Skin epidermis (tissue), 12 donors: ENCODE measurements around the gene ARMC2.

Experiments
- H3K27ac ChIP-seq, 21 experiments: fragments of 200-600 bp; sonication (generic) in 11 of 21; one replicate each; pipeline ENCODE4 v1.5.0; 2020; ENCODE audit warnings: mild to moderate bottlenecking in 3 of 21, inconsistent platforms in 2 of 21, moderate library complexity in 2 of 21
- H3K4me3 ChIP-seq, 7 experiments: fragments of 200-600 bp; sonication (generic) in 2 of 7; one replicate each; pipeline ENCODE4 v1.5.0; 2020; ENCODE audit warnings: inconsistent platforms in 2 of 7, mild to moderate bottlenecking in 2 of 7, moderate library complexity in 1 of 7

ARMC2 gene

DNA sequence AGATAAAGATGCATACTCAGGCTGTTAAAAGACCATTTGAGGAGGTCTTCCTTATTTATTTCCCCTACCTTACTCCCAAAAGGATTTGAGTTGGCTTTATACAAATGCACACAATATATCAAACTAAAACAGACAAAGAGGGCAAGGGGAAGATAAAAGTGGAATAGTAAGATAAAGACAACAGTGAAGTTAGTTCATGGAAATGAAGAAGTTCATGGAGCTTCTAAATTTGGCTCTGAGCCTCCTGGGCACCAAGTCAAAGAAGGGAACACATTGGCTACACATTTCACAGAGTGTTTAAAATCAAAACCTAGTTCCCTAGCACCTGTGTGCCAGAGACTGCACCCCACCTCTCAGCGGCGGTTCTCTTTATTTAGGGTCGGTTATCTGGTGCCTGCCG is 25.8 kb upstream of the ARMC2 start:
- H3K4me3 ChIP-seq, result no peak overlapping the region
- H3K27ac ChIP-seq, result no peak overlapping the region

DNA sequence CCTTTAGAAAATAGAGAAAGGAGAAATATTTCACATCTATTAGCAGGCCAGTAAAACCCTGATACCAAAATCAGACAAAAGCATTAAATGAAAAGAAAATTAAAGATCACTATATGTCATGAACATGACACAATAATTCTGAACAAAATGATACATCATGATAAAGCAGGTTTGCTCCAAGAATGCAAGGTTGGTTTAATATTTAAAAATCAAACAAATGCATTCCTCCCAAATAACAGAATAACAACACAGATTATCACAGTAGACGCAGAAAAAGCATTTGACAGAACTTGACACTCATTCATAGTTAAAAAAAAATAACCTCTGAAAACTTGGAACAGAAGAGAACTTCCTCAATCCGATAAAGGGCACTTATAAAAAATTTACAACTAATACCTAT is 22.9 kb upstream of the ARMC2 start:
- H3K4me3 ChIP-seq, result no peak overlapping the region
- no peak overlapping the region for H3K27ac ChIP-seq

DNA sequence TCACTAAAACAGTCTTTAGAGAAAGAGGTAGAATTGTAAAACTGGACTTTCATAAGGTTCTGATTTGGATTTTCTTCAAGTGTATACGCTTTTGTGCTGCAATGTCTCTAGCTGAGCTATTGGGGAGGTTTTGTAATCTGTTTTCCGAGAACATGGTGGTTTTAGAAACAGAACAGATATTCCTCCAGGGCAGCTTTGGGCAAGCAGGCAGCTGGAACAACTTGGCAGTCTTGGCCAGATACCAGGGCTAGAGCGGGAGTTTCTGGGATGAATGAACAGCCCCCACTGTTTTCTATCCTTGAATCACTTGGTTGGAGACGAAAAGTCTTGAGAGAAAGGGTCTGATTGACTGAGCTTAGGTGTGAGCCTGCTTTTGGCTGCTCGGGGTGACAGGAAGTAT is 17.1 kb upstream of the ARMC2 start:
- H3K27ac ChIP-seq, result peak overlapping the region in 6 of 21 experiments; percentile 8 to 53 (median 30)

DNA sequence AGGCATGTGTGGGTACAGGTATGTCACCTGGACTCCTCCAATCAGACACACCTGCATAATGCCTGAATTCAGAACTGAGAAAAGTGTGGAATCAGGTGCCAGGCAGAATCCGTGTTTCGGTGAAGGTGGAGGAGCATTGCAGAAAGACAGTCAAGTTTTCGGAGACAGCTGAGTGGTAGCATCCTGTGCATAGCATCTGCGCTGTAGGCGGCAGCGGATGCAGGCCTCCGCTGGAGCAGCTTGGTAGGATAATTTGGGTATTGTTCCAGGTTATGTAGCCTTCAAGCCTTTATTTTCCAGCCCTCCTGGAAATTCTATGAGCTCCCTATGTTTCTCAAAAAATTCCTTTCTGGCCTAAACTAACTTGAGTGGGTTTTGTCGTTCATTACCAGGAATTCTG is 15.5 kb upstream of the ARMC2 start:
- H3K27ac ChIP-seq, result no peak overlapping the region
- H3K4me3 ChIP-seq, result no peak overlapping the region

More for the DNA sequence above, 17.1 kb upstream of the ARMC2 start:
- no peak overlapping the region for H3K4me3 ChIP-seq

DNA sequence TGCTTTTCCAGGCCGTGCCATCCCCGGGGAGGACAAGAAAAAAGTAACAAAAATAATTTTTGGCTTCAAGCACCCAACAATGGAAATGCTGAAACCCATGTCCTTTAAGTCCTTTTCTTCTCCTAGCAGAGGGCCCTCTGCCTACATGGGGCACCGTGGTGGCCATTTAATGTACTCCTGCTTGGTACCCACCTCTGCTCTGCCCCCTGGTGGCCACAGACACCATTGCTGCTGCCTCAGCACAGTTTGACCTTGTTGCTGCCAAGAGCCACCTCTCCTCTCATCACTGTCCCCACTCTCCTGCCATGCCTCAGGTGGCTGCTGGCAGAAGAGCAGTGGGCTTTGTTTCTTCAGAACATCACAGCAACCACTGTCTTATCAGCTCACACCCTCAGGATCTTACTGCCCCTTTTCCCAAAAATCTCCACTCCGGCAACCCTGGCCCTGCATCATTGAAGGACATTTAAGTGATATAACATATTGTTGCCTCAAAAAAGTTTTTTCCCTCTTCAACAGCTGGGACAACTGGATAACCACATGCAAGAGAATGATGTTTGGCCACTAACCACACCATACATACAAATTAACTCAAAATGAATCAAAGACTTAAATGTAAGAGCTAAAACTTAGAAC is 12.9 kb upstream of the ARMC2 start:
- H3K27ac ChIP-seq, result no peak overlapping the region
- no peak overlapping the region for H3K4me3 ChIP-seq

DNA sequence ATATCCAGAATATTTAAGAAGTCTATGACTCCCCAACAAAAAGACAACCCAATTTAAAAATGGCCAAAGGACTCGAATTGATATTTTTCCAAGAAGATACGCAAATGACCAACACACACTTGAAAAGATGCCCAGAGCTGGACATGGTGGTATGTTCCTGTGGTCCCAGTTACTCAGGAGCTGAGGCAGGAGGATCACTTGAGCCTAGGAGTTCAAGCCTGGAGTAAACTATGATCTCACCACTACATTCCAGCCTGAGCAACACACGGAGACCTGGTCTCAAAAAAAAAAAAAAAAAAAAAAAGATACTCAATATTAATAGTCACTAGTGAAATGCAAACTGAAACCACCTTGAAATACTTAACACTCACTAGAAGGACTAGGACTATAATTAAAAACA is 12.2 kb upstream of the ARMC2 start:
- no peak overlapping the region for H3K4me3 ChIP-seq
- no peak overlapping the region for H3K27ac ChIP-seq

DNA sequence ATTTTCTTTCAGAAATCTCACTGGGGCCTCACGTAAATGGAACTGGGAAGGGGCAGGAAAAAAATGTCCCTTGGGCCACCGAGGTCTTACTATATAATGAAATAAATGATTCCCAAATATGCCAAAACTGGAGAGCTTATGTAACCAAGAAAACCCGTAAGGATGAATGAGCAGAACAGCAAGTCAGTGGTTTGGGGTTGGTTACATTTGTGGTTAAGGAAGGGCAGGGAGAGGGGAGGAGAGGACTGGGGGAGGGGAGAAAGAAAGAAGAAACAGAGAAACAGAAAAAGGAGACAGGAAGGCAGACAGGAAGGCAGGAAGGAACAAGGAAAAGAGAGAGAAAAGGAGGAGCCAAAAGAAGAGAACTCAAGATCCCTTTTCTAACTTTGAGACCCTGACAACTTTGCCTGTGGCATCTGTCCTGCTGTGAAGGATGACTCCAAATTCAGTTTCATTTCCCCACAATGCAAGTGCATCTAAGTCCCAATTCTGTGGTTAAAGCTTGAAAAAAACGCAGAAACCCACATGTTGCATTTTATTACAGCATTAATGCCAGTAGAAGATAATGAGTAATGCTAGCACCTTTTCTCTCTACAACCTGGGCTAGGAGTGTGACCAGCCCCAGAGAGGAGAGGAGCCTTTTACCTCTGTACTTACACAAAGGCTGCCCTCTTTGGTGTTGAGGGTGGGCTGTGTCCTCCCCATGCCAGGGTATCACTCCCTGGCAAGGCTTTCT is 10.8 kb upstream of the ARMC2 start:
- peak overlapping the region in 2 of 21 experiments; percentile 18 to 20 for H3K27ac ChIP-seq

DNA sequence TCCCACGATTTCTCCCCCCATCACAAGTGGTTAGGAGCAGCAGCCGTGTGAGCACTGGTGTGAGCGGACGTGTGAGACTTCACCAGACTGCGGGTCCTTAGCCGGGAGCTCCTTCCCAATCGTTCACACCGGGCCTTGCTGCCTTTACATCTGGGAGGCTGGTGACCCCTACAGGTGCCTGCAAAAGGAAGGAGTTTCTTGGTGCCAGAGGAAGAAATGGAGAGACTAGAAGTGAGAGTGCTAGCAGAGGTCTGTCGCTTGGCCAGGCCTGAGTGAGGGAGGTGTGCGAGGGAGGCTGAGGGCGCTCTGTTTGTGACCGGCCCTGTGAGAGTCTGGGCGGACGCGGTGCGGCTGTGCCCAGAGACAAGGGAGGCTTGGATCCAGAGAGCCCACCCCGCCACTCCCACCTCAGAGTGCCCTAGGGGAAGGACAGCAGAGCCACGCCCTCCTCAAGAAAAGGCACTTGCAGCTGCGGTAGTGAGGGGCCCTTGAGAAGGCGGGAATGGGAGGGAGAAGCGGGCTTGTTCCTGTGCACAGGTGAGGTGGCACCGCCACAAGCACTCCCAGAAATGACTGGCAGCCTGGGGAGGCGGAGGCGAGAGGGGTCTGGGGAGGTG is 10.0 kb upstream of the ARMC2 start:
- peak overlapping the region in 2 of 21 experiments; percentile 18 to 20 for H3K27ac ChIP-seq

More for the DNA sequence above, 10.8 kb upstream of the ARMC2 start:
- no peak overlapping the region for H3K4me3 ChIP-seq

DNA sequence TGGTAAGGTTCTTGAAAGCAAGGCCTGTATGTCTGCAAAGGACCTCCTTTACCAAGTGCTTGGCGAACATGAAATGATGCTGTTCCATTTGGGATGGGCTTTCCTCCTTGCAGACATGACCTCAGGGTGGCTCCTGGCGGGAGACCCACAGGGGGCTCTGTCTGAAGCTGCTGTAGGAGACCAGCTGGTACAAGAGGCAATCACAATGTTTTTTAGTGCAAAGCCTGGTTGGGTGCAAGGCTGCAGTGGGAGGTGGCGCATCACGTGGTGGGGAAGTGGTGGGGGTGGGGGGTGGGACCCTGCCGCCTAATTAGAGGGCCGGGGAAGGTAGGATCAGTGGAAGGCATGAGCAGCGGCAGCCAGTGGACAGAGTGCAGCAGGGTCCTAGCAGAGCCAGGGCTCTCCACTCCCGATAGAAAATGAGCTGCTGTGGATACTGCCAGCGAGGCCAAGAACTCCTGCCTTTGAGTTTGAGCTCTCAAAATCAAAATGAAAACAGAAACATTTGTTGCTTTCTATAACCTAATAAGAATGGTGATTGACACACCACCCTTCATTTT is 9.1 kb upstream of the ARMC2 start:
- Histone ChIP-seq H3K4me3 (no peak overlapping the region), H3K27ac (no peak overlapping the region)

More for the DNA sequence above, 10.0 kb upstream of the ARMC2 start:
- no peak overlapping the region for H3K4me3 ChIP-seq

DNA sequence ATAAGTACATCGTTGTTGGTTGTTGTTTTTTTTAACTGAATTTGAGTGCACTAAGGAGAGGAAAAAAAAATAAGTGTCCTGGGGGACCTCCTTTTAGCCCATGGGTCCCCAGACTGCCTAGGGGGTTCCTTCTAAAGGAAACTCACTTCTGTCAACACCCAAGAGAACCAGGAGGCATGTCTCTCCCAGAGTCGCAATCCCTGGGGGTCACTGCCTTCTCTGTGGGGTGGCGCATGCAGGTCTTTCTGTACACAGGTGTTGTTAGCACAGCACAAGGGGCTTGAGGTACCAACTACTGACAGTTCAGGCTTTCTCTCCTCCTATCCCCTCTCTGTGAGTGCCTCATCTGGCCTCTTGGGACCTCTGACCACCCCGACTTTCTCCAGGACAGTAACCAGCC is 7.3 kb upstream of the ARMC2 start:
- no peak overlapping the region for H3K4me3 ChIP-seq
- H3K27ac ChIP-seq, result peak overlapping the region in 1 of 21 experiments; percentile 70

DNA sequence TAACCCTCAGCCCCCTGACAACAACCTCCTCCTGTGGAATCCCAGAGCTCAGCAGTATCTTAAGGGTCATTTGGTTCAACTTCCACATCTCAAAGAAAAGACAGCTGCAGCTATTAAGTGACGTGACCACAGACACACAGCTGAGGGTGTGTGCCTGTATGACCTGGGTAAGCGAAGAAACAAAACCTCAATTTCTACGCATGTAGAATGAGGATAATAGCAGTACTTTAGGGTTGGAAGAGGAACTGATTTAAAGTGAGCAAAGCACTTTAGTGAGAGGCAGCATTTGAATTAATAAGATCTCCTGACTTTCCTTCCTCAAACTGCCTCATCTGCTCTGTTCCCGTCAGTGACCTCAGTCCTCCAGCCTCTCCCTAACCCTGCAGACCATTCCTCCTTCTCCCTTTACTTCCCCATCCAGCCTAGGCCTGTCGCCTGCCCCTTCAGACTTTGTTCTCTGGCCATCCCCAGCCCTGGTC is 6.8 kb upstream of the ARMC2 start:
- peak overlapping the region in 2 of 21 experiments; percentile 4 to 70 for H3K27ac ChIP-seq
- no peak overlapping the region for H3K4me3 ChIP-seq

DNA sequence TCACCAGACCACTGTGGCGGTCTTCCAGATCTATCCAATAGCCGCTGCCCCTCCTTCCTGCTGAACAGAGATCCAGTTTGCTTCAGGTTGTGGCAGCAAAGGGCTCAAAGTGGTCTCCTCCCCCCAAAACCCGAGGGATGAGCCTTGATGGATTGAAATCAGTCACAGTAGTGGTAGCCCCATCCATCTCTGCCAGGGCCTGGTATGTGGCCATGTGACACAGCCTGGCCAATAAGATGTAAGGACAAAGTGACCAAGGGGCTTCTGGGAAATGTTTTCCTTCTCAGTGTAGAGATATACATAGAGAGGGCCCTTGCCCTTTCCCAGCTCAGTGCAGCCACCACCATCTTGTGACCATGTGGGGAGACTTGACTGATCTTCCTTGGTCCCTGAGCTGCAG is 4.1 kb upstream of the ARMC2 start:
- Histone ChIP-seq H3K4me3 (no peak overlapping the region), H3K27ac (no peak overlapping the region)

DNA sequence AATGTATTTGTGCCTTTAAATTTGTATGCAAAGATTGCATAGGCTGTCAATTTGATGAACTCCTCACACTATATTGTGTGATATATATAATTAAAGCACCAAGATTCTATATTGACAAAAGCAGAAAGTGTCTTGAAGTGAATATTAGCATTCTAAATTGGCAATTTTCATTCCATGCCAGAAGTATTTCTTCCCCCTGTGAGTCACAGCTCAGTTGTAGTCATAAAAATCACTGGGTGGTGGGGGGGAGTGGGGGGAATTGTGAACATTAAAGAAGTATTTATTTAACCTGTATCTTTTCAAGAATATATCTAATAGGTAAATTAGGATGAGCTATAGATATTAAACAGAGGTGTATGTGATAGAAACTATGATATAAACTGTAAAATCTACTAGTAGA is 3.1 kb upstream of the ARMC2 start:
- no peak overlapping the region for H3K4me3 ChIP-seq

DNA sequence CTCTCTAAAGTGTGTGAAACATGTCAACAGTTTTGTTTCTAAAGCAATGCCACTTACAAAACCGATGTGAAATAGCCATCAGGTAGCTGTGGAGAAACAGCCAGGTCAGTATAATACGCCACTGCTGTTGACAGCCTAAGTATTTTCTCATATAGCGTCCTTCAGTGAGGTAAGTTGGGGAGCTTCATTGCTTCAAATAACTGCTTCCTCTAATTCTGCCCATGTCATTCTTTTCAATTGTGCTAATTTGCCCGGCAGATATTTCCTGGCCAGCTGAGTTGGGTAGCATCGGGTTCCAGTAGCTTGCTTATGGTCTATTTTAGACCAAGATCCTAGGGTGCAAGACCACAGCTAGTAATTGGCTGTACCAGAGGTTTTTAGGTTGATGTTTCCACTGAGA is 2.1 kb upstream of the ARMC2 start:
- H3K27ac ChIP-seq, result no peak overlapping the region
- H3K4me3 ChIP-seq, result no peak overlapping the region

More for the DNA sequence above, 3.1 kb upstream of the ARMC2 start:
- H3K27ac ChIP-seq, result no peak overlapping the region

DNA sequence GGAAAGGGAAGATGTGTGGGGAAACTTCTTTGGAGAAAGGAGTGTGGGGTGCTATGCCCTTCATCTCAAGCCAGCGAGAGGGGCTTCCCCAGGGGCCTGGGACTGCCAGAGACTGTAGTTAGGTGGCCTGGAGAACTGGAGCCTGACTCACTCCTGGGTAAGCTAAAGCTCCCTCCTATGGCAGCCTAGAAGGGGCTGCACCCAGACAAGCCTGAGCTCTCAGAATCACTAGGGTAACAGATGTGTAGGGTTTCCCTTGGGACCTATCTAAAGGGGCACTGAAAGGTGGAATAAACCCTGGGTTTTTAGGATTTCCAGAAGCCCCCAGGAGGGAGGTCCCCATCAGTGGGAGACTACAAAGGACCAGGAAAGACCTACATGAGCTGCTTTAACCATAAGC is 1.6 kb upstream of the ARMC2 start:
- no peak overlapping the region for H3K27ac ChIP-seq
- H3K4me3 ChIP-seq, result no peak overlapping the region

DNA sequence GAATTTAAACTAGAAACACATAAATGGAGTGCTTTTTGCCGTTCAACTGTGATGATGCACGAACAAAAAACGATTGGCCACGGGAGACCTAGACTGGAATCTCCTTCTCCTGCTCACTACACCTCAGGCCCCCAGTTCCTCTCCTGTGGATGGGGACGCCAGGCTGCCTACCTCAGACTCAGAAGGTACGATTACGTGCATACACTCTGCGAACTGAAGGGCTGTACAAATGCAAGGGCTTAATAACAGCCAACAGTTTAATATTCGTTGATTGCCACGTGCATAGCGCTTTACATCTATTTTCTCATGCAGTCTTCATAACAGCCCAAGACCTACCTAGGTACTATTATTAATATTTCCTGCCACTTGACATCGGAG is 495 bp upstream of the ARMC2 start:
- Histone ChIP-seq H3K27ac (peak overlapping the region in 20 of 21 experiments; percentile 32 to 85 (median 76)), H3K4me3 (peak overlapping the region; percentile 50 to 92 (median 77))

DNA sequence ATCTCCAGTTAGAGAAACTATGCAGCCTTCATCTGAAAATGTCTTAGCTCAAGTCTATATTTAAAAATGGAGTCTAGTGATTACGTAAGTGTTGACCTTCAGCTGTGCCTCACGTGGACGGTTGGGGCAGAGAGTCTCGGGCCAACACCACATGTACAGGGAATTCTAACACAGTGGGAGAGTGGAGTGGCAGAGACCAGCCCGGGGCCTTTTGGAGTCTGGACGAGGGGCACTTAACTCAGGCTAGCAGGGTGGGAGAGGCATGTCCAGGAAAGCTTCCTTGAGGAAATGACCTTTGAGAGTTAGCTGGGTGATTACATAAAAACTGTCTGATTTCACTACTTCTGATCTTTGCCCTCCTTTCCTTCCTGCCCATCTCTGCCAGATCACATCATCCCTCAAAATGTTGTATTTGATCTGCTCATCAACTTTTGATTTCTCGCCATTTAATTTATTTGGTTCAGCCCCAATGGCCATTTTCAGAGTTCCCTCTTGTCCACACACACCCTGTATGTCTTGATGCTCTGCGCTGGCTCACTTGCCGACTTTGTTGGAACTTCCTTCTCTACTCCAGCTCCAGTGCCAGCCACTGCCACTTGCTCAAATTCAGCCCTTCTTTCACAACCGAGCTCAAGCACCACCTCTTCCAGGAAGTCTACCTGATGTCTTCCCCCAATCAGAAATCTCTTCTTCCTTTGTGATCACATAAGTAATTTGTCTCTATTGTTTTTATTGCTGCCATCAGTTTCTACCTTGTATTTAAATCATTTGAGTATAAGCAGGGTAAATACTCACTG is 2.6 kb downstream of the ARMC2 start:
- peak overlapping the region in 5 of 21 experiments; percentile 9 to 58 (median 50) for H3K27ac ChIP-seq

DNA sequence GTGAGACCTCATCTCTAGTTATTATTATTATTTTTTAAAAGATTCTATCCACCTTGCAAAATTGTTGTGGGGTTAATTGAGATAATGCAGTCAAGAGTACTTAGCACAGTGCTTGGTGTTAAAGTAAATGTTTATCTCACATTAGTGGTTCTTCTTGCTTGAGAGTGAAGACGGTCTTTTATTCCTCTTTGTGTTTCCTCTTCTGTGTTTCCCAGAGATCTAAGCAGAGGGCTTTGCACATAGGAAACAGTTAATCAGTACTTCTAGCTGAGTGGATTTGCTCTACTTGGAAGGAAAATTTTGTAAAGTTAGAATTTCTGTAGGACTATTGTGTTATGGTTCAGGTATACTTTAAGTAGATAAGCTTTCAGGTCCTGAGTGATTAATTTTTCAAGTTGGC is 3.5 kb downstream of the ARMC2 start:
- H3K27ac ChIP-seq, result no peak overlapping the region
- no peak overlapping the region for H3K4me3 ChIP-seq

More for the DNA sequence above, 2.6 kb downstream of the ARMC2 start:
- H3K4me3 ChIP-seq, result no peak overlapping the region

DNA sequence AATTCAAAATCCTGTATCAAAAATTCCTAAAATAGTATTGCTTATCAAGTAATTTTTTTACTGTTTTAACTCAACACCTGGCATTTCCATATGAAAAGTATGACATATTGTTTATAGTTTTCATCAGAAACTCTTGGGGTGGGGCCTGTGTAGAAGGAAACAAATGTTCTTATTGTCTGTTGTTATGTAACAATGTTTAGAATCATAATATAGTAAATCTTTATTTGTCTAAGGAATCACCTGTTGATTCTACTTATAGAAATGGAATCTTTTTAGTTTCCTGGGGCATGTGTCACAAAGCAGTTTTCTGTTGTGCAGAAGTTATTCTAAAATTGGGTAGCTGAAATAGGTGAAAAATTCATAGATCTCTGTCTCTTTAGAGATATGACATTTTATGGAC is 4.9 kb downstream of the ARMC2 start:
- Histone ChIP-seq H3K27ac (no peak overlapping the region), H3K4me3 (no peak overlapping the region)
